ENCODE measurements around the gene CTNNBL1.

GRCh38 chr20:37786043-37786442, 92.2 kb downstream of the CTNNBL1 start:
- TF ChIP-seq CTCF (IDR thresholded peaks at IDR 0.05) (no peak), ZFX (IDR thresholded peaks at IDR 0.05; ENCODE audit: borderline replicate concordance) (no peak)
